LNCAP (cell line): Measurements from ENCODE around the gene RBM33.

Source experiments
- TF ChIP-seq, protein P1 (sequence below): fragments of 450-650 bp; IDR thresholded peaks from 2 replicates; pipeline ENCODE4 v1.5.1; 2017; ENCODE audit warnings: mild to moderate bottlenecking

Gene RBM33

DNA sequence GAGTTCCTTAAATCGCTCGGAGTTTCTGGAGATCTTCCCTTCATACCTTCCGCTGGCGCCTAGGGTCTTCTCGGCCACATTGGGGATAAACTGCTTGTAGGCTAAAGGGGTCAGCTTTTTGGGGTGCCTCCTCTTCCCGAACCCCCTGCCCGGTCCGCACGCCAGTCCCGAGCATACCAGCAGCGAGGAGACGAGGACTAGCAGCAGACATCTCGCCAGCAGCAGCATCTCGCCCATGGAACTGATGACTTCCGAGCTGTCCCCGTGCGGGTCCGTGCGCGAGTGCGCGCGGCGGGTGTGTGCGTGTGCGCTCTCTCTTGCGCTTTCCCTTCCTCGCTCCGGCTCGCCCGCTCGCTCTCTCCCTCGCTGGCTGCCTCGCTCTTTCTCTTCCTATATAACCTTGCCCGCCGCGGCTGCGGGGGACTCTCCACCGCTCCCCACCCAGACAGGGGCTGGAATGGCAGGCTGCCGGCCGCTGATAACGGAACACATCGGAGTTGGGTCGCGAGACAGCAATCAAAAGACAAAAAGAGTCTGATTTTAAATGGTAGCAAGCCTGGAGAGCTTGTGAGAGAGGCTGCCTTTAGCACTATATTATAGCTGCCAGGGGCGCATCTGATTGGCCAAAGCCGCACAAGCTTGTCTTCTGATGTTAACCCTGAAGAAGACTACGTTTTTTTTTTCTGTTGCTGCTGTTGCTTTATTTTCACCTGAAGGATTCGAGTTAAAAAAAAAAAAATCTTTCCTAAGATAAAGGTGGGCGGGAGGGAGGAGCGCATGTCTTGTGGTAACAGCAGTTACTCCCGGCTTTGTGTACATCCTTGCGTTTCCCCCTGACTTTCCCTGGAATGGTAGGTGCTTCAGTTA is 167.7 kb downstream of the RBM33 start, which contains the start of gene SHH:
Gene SHH, minus strand, starts transcription at position 569 of the 867 bp plus-strand sequence. Its CDS starts 341 bp downstream, at position 228.
- TF ChIP-seq, protein P1, sequence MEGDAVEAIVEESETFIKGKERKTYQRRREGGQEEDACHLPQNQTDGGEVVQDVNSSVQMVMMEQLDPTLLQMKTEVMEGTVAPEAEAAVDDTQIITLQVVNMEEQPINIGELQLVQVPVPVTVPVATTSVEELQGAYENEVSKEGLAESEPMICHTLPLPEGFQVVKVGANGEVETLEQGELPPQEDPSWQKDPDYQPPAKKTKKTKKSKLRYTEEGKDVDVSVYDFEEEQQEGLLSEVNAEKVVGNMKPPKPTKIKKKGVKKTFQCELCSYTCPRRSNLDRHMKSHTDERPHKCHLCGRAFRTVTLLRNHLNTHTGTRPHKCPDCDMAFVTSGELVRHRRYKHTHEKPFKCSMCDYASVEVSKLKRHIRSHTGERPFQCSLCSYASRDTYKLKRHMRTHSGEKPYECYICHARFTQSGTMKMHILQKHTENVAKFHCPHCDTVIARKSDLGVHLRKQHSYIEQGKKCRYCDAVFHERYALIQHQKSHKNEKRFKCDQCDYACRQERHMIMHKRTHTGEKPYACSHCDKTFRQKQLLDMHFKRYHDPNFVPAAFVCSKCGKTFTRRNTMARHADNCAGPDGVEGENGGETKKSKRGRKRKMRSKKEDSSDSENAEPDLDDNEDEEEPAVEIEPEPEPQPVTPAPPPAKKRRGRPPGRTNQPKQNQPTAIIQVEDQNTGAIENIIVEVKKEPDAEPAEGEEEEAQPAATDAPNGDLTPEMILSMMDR, result no peak

DNA sequence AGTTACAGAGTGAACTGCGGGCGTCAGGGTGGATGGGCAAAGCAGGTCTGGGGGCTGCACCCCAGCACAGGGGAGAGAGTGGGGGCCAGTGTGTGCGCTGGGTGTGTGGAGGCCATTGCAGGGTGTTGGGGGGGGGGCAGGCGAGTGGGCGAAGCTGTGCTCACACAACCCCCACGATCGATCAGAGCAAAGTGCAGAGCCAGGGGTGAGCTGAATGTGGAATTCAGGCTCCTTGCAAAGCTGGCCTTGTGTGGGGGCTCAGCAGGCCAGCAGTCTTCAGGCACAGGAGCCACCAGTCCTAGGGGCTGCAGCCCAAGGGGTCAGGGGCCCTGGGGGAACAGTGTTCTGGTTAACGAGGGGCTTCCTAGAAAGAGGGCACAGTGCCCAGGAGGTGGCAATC is 168.7 kb downstream of the RBM33 start:
- TF ChIP-seq, protein P1, result no peak

DNA sequence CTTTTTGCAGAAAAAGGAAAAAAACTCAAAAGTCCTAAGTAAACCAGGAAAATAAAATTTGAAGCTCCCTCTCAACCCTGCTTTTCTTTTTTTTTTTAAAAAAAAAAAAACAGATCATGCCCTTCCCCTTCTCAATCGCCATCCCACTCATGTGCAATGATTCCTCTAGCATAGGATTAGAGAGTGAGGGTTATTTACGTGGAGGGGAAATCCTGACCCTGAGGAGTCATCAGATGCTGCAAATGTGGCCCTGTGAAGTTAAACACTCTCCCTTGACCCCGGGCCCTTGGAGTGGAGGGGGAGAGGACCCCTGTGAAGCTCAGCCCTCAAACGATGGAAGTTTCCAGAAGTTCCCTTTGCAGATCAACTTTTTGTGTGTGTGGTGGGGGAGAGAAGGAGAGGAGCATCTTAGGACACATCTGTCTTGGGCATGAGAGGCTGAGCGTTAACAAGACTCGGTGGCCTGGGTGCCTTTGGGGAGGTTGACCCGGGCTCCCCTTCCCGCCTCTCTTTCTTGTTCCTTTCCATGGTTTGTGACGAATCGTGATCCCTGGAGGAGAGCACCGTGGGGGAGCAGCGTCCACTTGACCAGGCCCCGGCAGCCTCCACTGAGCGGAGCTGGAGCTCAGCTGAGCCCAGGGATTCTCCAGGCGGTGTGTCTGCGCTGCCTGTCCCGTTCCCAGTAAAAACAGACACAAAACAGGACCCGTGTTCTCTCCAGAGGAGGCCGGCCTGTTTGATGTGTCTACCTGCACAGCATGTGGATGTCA is 169.3 kb downstream of the RBM33 start:
- TF ChIP-seq, protein P1, result no peak

DNA sequence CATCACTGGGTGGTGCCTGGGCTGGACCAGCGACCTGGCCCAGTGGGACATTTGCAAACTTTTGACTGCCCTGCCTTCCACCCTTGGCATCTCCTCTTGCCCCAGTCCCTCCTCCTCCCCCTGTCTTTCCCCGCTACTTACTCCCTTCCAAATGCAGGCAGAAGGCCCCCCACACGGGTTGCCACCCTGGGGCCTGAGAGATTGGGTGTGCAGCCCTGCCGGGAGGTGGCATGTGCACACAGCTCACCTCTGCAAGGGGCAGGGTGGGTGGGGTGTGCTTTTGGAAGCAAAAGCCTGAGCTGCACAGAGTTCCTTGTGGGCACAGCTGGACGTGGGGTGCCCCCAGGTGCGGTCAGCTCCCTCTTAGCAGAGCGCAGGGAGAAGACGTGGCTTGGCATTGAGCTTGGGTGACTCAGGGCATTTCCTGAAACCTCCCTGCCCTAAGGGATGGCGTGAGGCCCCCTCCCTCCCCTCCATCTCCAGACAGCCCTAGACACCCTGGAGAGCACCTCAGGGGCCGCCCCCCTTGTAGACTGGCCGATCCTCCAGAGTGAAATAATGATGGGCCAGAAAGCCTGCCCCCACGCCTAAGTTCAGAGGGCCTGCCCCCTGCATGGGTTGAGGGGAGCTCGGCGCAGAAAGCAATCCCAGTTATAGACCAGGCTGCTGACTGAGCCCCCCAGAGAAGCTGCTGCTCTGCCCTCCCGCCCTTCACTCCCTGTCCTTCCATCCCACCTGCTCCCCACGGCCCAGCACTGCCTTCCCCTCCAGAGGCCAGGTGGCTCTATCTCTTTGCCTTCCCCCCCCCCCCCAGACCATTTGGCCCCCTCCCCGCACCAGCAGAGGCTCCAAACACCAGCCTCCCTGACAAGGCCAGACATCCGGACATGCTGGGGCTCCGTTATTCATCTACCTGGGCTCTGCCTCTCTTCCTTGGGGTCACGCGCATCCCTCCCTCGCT is 170.1 kb downstream of the RBM33 start:
- TF ChIP-seq, protein P1, result no peak

DNA sequence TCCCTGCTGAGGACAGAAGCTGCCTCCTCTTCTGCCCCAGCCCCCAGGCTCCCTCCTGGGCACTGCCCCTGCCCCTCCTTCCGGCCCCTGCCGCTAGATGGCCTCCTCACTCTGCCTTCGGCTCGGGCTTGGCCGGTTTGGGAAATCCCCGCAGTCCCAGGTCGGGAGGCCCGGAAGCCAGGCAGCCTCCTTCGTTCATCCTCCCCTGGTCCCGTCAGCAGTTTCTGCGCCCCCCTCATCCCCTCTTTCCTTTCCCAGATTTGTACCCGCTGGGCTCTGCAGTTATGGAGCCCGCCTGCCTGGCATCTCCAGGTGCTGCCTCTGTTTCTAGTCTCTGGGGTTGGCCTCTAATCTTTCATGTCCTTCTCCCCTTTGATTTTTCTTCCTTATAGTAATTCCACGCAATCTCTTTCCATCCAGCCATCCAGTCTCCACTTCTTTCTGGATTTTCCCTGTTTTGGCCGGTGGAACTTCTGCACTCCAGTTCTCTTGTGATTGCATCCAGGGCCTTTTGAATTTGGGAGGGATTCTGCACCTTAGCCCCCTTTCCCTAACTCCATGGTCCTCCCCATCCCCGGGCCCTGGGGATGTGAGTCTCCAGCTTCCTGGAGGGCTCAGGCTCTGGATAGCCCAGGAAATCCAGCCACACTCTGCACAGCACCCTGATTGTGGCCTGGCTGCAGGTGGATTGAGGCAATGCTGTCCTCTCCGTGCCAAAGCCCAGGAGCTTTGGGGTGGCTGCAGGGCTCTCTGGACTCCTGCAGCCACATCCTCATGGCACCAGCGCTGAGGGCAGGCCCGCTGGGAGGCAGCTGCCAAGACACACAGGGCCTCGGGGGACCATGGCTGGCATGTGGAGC is 171.1 kb downstream of the RBM33 start:
- TF ChIP-seq, protein P1, result peak; percentile 82

DNA sequence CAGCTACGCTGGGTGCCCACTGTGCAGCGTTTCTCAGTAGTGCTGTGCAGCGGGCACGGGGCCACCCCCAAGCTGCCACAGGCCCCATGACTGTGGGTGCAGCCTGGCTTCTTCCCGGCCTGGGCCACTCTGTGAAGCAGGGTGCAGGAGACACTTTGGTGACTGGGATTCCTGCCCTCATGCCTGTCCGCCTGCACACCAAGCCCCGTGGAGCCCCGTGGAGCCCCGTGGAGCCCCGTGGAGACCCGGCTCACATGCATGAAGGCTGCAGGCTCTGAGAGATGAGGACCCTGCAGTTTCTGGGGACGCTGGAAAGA is 171.7 kb downstream of the RBM33 start:
- TF ChIP-seq, protein P1, result no peak
